HG03342 (cell line): ENCODE data around the gene FAM25C.
"Not testable (repeated sequence)": the region's sequence is repeated elsewhere in the genome, so short reads cannot be mapped to it uniquely, and the experiment has no call there.

ENCODE experiments used
- ATAC-seq: cut with Tn5 transposase; IDR thresholded peaks from one replicate; pipeline ENCODE4 v1.9.1; 2021; ENCODE audit warnings: mild to moderate bottlenecking, moderate library complexity; ENCODE audit not compliant: unreplicated experiment

The FAM25C gene

DNA sequence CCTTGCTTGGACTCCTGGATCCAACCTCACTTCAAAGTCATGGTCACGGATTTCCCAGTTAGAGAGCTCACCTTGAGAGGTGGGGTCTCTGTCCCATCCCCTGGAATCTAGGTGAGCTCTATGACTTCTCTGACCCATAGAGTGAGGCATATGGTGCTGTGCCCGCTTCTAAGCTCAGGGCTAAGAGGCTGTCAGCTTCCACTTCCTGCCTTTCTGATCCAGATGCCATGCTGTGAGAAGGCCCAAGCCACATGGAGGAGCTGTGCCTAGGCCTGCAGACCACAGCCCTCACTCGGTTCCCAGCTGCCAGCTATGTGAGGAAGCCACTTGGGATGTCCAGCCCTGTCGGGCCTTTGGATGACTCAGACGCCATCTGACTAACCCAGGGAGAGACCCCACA, 39.9 kb downstream of the FAM25C start:
- ATAC-seq = not testable (repeated sequence)

DNA sequence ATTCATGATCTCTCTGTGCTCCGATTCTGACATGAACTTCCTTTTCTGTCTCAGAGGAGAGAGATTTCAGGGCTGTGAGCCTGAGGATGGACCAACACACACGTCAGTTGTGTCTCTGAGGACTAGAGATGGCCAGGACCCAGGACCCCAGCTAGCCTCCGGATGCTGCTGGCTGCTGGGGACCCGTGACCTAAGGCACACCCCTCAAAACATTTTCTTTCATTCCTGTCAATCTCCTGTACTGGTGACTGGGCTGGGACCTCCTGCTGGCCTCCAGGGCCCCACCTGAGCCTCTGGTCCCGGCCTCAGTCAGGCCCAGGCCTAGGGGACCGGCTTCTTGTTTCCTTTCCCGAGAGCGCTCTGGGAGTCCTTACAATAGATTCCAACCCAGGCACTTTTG, 42.4 kb downstream of the FAM25C start:
- ATAC-seq = not testable (repeated sequence)

DNA sequence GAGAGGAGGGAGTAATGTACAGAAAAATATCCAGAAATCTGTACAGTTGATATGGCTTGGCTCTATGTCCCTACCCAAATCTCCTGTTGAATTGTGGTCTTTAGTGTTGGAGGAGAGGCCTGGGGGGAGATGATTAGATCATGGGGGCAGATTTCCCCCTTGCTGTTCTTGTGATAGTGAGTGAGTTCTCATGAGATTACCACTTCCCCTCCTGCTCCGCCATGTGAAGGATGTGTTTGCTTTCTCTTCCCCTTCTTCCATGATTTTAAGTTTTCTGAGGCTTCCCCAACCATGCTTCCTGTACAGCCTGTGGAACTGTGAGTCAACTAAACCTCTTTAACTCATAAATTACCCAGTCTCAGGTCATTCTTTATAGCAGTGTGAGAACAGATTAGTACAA, 52.2 kb downstream of the FAM25C start:
- ATAC-seq = not testable (repeated sequence)
